ENCODE data around the gene WDR64. TPM values are rescaled to one million over a fixed set of nuclear protein-coding genes. Genes with fewer than 3 reads are reported as not detected.
"Not testable (repeated sequence)": the region's sequence is repeated elsewhere in the genome, so short reads cannot be mapped to it uniquely, and the experiment has no call there.

WDR64 gene
- total RNA-seq, 2 experiments from 2014 or later = 0.13 TPM; not detected in 1

GRCh38 chr1:241644259-241644658, 7.8 kb upstream of the WDR64 start:
- H3K27ac Mint-ChIP-seq = no peak overlapping the region
- no peak overlapping the region for H3K4me3 Mint-ChIP-seq
- peaks cover 2% of the 10 kb centered on the region for H3K27me3 Mint-ChIP-seq
- DNase-seq = no peak
- CTCF ChIA-PET = interaction anchor here (1.2 kb wide), 1 partner anchor 30 kb away, joined by 3 read pairs; no protein-coding TSS in a partner anchor
- peaks cover 4% of the 10 kb centered on the region for H3K36me3 Mint-ChIP-seq (ENCODE audit: low read depth)
- peaks cover 5% of the 10 kb centered on the region for H3K9me3 Mint-ChIP-seq
- H3K4me1 Mint-ChIP-seq = peaks cover 14% of the 10 kb centered on the region
- POLR2A ChIA-PET = no interaction called here

GRCh38 chr1:241645199-241645598, 6.9 kb upstream of the WDR64 start:
- peaks cover 4% of the 10 kb centered on the region for H3K36me3 Mint-ChIP-seq (ENCODE audit: low read depth)
- H3K27me3 Mint-ChIP-seq = peaks cover 4% of the 10 kb centered on the region
- no peak overlapping the region for H3K4me3 Mint-ChIP-seq
- ChIA-PET POLR2A (no interaction called here), CTCF (no interaction called here)
- H3K9me3 Mint-ChIP-seq = peaks cover 5% of the 10 kb centered on the region
- H3K27ac Mint-ChIP-seq = no peak overlapping the region
- H3K4me1 Mint-ChIP-seq = peaks cover 12% of the 10 kb centered on the region
- no peak for DNase-seq

- POLR2A ChIA-PET = no interaction called here
- Mint-ChIP-seq H3K27ac (no peak overlapping the region), H3K9me3 (peaks cover 5% of the 10 kb centered on the region), H3K4me3 (no peak overlapping the region), H3K27me3 (peaks cover 8% of the 10 kb centered on the region), H3K36me3 (ENCODE audit: low read depth) (peaks cover 4% of the 10 kb centered on the region), H3K4me1 (peaks cover 6% of the 10 kb centered on the region)
- DNase-seq = no peak
- CTCF ChIA-PET = no interaction called here
Measured at GRCh38 chr1:241646201-241646600, 5.9 kb upstream of the WDR64 start.

- DNase-seq = no peak
- H3K4me3 Mint-ChIP-seq = no peak overlapping the region
- peaks cover 1% of the 10 kb centered on the region for H3K9me3 Mint-ChIP-seq
- no peak overlapping the region for H3K27ac Mint-ChIP-seq
- ChIA-PET CTCF (no interaction called here), POLR2A (no interaction called here)
- peaks cover 6% of the 10 kb centered on the region for H3K4me1 Mint-ChIP-seq
- H3K36me3 Mint-ChIP-seq (ENCODE audit: low read depth) = no peaks in the 10 kb centered on the region
- H3K27me3 Mint-ChIP-seq = peaks cover 10% of the 10 kb centered on the region
Measured at GRCh38 chr1:241647658-241648057, 4.4 kb upstream of the WDR64 start.

GRCh38 chr1:241648159-241648558, 3.9 kb upstream of the WDR64 start:
- H3K4me1 Mint-ChIP-seq = peaks cover 6% of the 10 kb centered on the region
- ChIA-PET POLR2A (no interaction called here), CTCF (no interaction called here)
- H3K27ac Mint-ChIP-seq = no peak overlapping the region
- H3K36me3 Mint-ChIP-seq (ENCODE audit: low read depth) = no peaks in the 10 kb centered on the region
- DNase-seq = no peak
- peaks cover 13% of the 10 kb centered on the region for H3K27me3 Mint-ChIP-seq
- H3K4me3 Mint-ChIP-seq = no peak overlapping the region
- no peaks in the 10 kb centered on the region for H3K9me3 Mint-ChIP-seq

GRCh38 chr1:241654019-241654418, 1.9 kb downstream of the WDR64 start:
- no peaks in the 10 kb centered on the region for H3K36me3 Mint-ChIP-seq (ENCODE audit: low read depth)
- H3K4me3 Mint-ChIP-seq = no peak overlapping the region
- POLR2A ChIA-PET = no interaction called here
- no peak for DNase-seq
- H3K4me1 Mint-ChIP-seq = no peaks in the 10 kb centered on the region
- H3K27ac Mint-ChIP-seq = no peak overlapping the region
- CTCF ChIA-PET = interaction anchor here (0.9 to 1.1 kb wide), 2 partner anchors 43 to 345 kb away, joined by 4 read pairs; partner anchors contain the start of gene MAP1LC3C
- no peaks in the 10 kb centered on the region for H3K9me3 Mint-ChIP-seq
- peaks cover 14% of the 10 kb centered on the region for H3K27me3 Mint-ChIP-seq

- H3K4me3 Mint-ChIP-seq = no peak overlapping the region
- H3K4me1 Mint-ChIP-seq = no peaks in the 10 kb centered on the region
- CTCF ChIA-PET = interaction anchor here (0.9 to 1.1 kb wide), 2 partner anchors 43 to 344 kb away, joined by 4 read pairs; partner anchors contain the start of gene MAP1LC3C
- peaks cover 14% of the 10 kb centered on the region for H3K27me3 Mint-ChIP-seq
- no peaks in the 10 kb centered on the region for H3K9me3 Mint-ChIP-seq
- no peak overlapping the region for H3K27ac Mint-ChIP-seq
- POLR2A ChIA-PET = no interaction called here
- DNase-seq = no peak
- no peaks in the 10 kb centered on the region for H3K36me3 Mint-ChIP-seq (ENCODE audit: low read depth)
Measured at GRCh38 chr1:241654641-241655040, 2.6 kb downstream of the WDR64 start.

GRCh38 chr1:241658081-241658793, 6.2 kb downstream of the WDR64 start:
- ChIA-PET POLR2A (no interaction called here), CTCF (no interaction called here)
- Mint-ChIP-seq H3K27ac (no peak overlapping the region), H3K4me1 (no peaks in the 10 kb centered on the region), H3K4me3 (no peak overlapping the region), H3K27me3 (peaks cover 3% of the 10 kb centered on the region), H3K36me3 (ENCODE audit: low read depth) (no peaks in the 10 kb centered on the region), H3K9me3 (no peaks in the 10 kb centered on the region)
- DNase-seq = no peak

GRCh38 chr1:241659016-241659415, 6.9 kb downstream of the WDR64 start:
- H3K36me3 Mint-ChIP-seq (ENCODE audit: low read depth); H3K4me1 Mint-ChIP-seq; H3K9me3 Mint-ChIP-seq; CTCF ChIA-PET; H3K27me3 Mint-ChIP-seq; H3K4me3 Mint-ChIP-seq; POLR2A ChIA-PET; H3K27ac Mint-ChIP-seq; DNase-seq: not testable (repeated sequence)

GRCh38 chr1:241660424-241660972, 8.4 kb downstream of the WDR64 start:
- CTCF ChIA-PET = no interaction called here
- H3K4me1 Mint-ChIP-seq = no peaks in the 10 kb centered on the region
- no peak for DNase-seq
- no peak overlapping the region for H3K4me3 Mint-ChIP-seq
- H3K36me3 Mint-ChIP-seq (ENCODE audit: low read depth) = no peaks in the 10 kb centered on the region
- no peaks in the 10 kb centered on the region for H3K27me3 Mint-ChIP-seq
- POLR2A ChIA-PET = no interaction called here
- H3K9me3 Mint-ChIP-seq = no peaks in the 10 kb centered on the region
- H3K27ac Mint-ChIP-seq = no peak overlapping the region

GRCh38 chr1:241666419-241666818, 14.3 kb downstream of the WDR64 start:
- POLR2A ChIA-PET = no interaction called here
- Mint-ChIP-seq H3K4me3 (no peak overlapping the region), H3K27me3 (no peaks in the 10 kb centered on the region), H3K27ac (no peak overlapping the region), H3K9me3 (no peaks in the 10 kb centered on the region), H3K36me3 (ENCODE audit: low read depth) (no peaks in the 10 kb centered on the region), H3K4me1 (no peaks in the 10 kb centered on the region)
- DNase-seq = no peak
- CTCF ChIA-PET = no interaction called here

- no peak overlapping the region for H3K27ac Mint-ChIP-seq
- CTCF ChIA-PET = no interaction called here
- H3K9me3 Mint-ChIP-seq = no peaks in the 10 kb centered on the region
- H3K4me1 Mint-ChIP-seq = peaks cover 2% of the 10 kb centered on the region
- no peaks in the 10 kb centered on the region for H3K27me3 Mint-ChIP-seq
- DNase-seq = no peak
- POLR2A ChIA-PET = no interaction called here
- no peak overlapping the region for H3K4me3 Mint-ChIP-seq
- H3K36me3 Mint-ChIP-seq (ENCODE audit: low read depth) = no peaks in the 10 kb centered on the region
Measured at GRCh38 chr1:241672301-241672700, 20.2 kb downstream of the WDR64 start.

- ChIA-PET CTCF (interaction anchor here (1.2 kb wide), 1 partner anchor 31 kb away, joined by 3 read pairs; no protein-coding TSS in a partner anchor), POLR2A (no interaction called here)
- Mint-ChIP-seq H3K9me3 (no peaks in the 10 kb centered on the region), H3K4me1 (peaks cover 7% of the 10 kb centered on the region), H3K27ac (no peak overlapping the region), H3K36me3 (ENCODE audit: low read depth) (no peaks in the 10 kb centered on the region), H3K27me3 (no peaks in the 10 kb centered on the region), H3K4me3 (no peak overlapping the region)
- no peak for DNase-seq
Measured at GRCh38 chr1:241674805-241675384, 22.8 kb downstream of the WDR64 start.

GRCh38 chr1:241675983-241676382, 23.9 kb downstream of the WDR64 start:
- Mint-ChIP-seq H3K4me1 (peaks cover 7% of the 10 kb centered on the region), H3K27ac (no peak overlapping the region), H3K4me3 (no peak overlapping the region), H3K27me3 (peaks cover 3% of the 10 kb centered on the region), H3K9me3 (no peaks in the 10 kb centered on the region), H3K36me3 (ENCODE audit: low read depth) (no peaks in the 10 kb centered on the region)
- POLR2A ChIA-PET = no interaction called here
- CTCF ChIA-PET = no interaction called here
- DNase-seq = no peak
